OCI-LY3 (cell line): Measurements from ENCODE around the gene SPOCK1.

Source experiments
- H2AFZ ChIP-seq: fragments of 200-600, 300-600 bp; shearing (Covaris generic); 2 replicates; pipeline ENCODE4 v1.6.0; 2014; ENCODE audit warnings: antibody characterized with exemption, low read depth, low read length
- H3K27ac ChIP-seq: fragments of 200-600, 300-600 bp; sonication (generic); 2 replicates; pipeline ENCODE4 v1.5.1; 2014; ENCODE audit warnings: mild to moderate bottlenecking, low read length, moderate library complexity, mixed read lengths
- H3K27me3 ChIP-seq: fragments of 200-600, 300-600 bp; sonication (generic); 2 replicates; pipeline ENCODE4 v1.6.1; 2014; ENCODE audit warnings: low read depth, low read length, mixed read lengths
- H3K36me3 ChIP-seq: fragments of 200-600, 300-600 bp; sonication (generic); replicated peaks from 2 replicates; pipeline ENCODE3; 2014; ENCODE audit warnings: low read depth, low read length, mixed read lengths
- H3K4me1 ChIP-seq: fragments of 300-600, 200-600 bp; sonication (generic); 2 replicates; pipeline ENCODE4 v1.6.1; 2014; ENCODE audit warnings: low read length, mixed read lengths
- H3K4me2 ChIP-seq: fragments of 200-600, 300-600 bp; sonication (generic); 2 replicates; pipeline ENCODE4 v1.6.1; 2014; ENCODE audit warnings: low read length, mixed read lengths
- H3K4me3 ChIP-seq: fragments of 300-600, 200-600 bp; sonication (generic); 2 replicates; pipeline ENCODE4 v1.5.1; 2014; ENCODE audit warnings: antibody characterized with exemption, mild to moderate bottlenecking, low read length, moderate library complexity
- H3K79me2 ChIP-seq: fragments of 300-600, 200-600 bp; shearing (Covaris generic); 2 replicates; pipeline ENCODE4 v1.6.1; 2014; ENCODE audit warnings: mild to moderate bottlenecking, low read length, mixed read lengths
- H3K9ac ChIP-seq: fragments of 300-600, 200-600 bp; shearing (Covaris generic); 2 replicates; pipeline ENCODE4 v1.6.0; 2014; ENCODE audit warnings: mild to moderate bottlenecking, low read length, moderate library complexity
- H3K9me3 ChIP-seq: fragments of 200-600, 300-600 bp; shearing (Covaris generic); 2 replicates; pipeline ENCODE4 v1.6.1; 2014; ENCODE audit warnings: low read length, mixed read lengths; ENCODE audit not compliant: insufficient read depth
- H4K20me1 ChIP-seq: fragments of 200-600, 300-600 bp; sonication (generic); 2 replicates; pipeline ENCODE4 v1.6.1; 2016; ENCODE audit warnings: low read length, mixed read lengths; ENCODE audit not compliant: insufficient read depth
- EZH2phosphoT487 ChIP-seq: fragments of 200-600 bp; shearing (Covaris generic); IDR thresholded peaks from 2 replicates; pipeline ENCODE4 v1.6.1; 2018; ENCODE audit warnings: antibody characterized with exemption, mixed run types, low read depth
- TF ChIP-seq, protein P1 (sequence below): fragments of 200-600, 300-600 bp; sonication (generic); IDR thresholded peaks from 2 replicates; pipeline ENCODE4 v1.5.1; 2014; ENCODE audit warnings: antibody characterized with exemption, low read length, low read depth

SPOCK1 gene

DNA sequence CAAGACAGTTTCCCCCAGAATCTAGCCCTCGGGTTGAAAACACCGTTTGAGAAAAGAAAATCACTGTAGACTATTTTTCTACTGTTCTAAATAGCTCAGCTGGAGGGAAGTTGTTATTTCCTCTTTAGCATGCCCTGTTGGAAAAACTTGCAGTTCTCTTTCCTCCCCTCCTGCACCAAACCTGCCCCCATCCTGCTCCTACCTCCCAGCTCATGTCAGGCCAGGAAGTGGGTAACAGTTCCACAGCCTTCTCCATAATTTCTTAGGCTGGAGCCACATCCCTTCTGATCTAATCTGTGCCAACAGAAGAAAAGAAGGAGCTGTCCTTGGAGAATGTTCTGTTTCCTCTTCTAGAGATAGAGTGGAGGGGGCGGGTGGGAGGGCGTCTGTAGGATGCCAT is 437.7 kb downstream of the SPOCK1 start:
- no peaks in the 10 kb centered on the region for H3K36me3 ChIP-seq
- TF ChIP-seq EZH2phosphoT487: no peak
- TF ChIP-seq, protein P1, sequence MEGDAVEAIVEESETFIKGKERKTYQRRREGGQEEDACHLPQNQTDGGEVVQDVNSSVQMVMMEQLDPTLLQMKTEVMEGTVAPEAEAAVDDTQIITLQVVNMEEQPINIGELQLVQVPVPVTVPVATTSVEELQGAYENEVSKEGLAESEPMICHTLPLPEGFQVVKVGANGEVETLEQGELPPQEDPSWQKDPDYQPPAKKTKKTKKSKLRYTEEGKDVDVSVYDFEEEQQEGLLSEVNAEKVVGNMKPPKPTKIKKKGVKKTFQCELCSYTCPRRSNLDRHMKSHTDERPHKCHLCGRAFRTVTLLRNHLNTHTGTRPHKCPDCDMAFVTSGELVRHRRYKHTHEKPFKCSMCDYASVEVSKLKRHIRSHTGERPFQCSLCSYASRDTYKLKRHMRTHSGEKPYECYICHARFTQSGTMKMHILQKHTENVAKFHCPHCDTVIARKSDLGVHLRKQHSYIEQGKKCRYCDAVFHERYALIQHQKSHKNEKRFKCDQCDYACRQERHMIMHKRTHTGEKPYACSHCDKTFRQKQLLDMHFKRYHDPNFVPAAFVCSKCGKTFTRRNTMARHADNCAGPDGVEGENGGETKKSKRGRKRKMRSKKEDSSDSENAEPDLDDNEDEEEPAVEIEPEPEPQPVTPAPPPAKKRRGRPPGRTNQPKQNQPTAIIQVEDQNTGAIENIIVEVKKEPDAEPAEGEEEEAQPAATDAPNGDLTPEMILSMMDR: no peak
- no peaks in the 10 kb centered on the region for H3K4me1 ChIP-seq
- no peaks in the 10 kb centered on the region for H3K79me2 ChIP-seq
- H3K27ac ChIP-seq: no peak overlapping the region
- H3K4me3 ChIP-seq: no peak overlapping the region
- no peaks in the 10 kb centered on the region for H4K20me1 ChIP-seq
- no peak overlapping the region for H3K4me2 ChIP-seq
- H2AFZ ChIP-seq: no peak overlapping the region
- no peaks in the 10 kb centered on the region for H3K9me3 ChIP-seq
- H3K27me3 ChIP-seq: no peaks in the 10 kb centered on the region
- no peak overlapping the region for H3K9ac ChIP-seq

DNA sequence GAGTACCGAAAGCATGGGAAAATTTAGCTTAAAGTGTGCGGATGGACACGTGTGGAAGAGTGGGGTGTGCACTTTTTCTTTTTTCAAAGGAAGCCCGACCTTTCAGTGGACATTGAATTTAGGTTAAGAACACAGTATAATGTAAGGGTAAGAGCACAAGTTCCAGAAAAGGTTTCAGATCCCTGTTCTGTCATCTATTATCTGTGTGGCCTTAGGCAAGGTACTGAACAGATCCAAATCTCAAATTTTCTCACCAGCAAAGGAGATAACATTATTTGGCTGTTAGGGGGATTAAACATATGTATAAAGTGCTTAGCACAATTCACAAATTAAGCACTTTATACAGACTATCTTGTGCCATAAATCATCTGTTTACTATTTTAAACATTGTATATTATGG is 441.0 kb downstream of the SPOCK1 start:
- no peaks in the 10 kb centered on the region for H3K36me3 ChIP-seq
- no peaks in the 10 kb centered on the region for H3K79me2 ChIP-seq
- TF ChIP-seq EZH2phosphoT487: no peak
- TF ChIP-seq, protein P1: no peak
- H3K27me3 ChIP-seq: no peaks in the 10 kb centered on the region
- no peak overlapping the region for H3K4me3 ChIP-seq
- H3K4me1 ChIP-seq: no peaks in the 10 kb centered on the region
- no peaks in the 10 kb centered on the region for H3K9me3 ChIP-seq
- no peak overlapping the region for H3K4me2 ChIP-seq
- H3K27ac ChIP-seq: no peak overlapping the region
- no peaks in the 10 kb centered on the region for H4K20me1 ChIP-seq
- no peak overlapping the region for H2AFZ ChIP-seq
- no peak overlapping the region for H3K9ac ChIP-seq

DNA sequence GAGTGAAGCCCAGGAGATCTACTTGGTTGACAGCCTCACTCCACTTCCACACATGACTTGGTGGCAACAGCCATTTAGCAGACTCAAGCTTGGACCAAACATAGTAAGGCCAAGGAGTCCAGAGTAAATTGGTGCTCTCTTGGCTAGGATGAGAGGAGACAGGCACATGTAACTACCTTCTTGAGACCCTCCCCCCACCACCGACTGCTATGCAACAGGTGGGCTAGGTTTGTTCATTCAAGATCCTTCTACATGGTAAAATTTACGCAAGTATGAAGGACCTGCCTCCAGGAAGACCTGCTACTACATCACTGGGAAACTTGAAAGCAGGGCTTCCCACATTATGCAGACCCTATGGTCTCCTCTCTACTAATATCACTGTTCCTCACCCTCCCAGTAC is 442.4 kb downstream of the SPOCK1 start:
- no peak for TF ChIP-seq EZH2phosphoT487
- TF ChIP-seq, protein P1: no peak
- H2AFZ ChIP-seq: no peak overlapping the region
- no peaks in the 10 kb centered on the region for H4K20me1 ChIP-seq
- no peak overlapping the region for H3K4me2 ChIP-seq
- no peaks in the 10 kb centered on the region for H3K79me2 ChIP-seq
- H3K27me3 ChIP-seq: no peaks in the 10 kb centered on the region
- no peak overlapping the region for H3K4me3 ChIP-seq
- H3K9me3 ChIP-seq: no peaks in the 10 kb centered on the region
- H3K4me1 ChIP-seq: no peaks in the 10 kb centered on the region
- no peak overlapping the region for H3K27ac ChIP-seq
- no peaks in the 10 kb centered on the region for H3K36me3 ChIP-seq
- no peak overlapping the region for H3K9ac ChIP-seq

DNA sequence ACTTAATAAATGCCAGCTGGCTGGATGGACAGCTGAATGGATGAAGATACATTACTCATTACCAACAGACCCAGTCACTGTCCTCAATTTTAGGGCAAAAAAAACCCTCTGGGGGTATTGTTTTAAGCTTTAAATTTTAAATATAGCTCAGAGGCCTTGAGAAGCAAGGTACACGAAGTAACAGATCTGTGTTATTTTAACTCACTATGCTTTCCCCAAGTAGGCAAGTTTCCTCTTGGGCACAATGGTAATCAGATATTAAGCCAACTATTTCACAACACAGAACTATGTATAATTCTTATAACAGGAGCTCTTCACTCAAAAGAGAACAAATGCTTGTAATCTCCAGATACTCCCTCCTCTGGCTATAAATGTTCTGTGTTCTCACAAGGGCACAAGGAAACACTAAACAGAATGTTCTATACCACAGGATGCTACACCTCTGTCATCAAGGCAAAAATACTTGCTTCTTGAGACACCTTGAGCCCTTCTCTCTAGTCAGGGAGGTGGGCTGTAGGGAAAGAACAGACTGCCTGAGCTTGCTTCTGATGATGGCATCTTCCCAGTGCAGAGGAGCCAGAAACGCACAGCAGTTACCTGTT is 443.8 kb downstream of the SPOCK1 start:
- no peaks in the 10 kb centered on the region for H3K79me2 ChIP-seq
- no peak overlapping the region for H2AFZ ChIP-seq
- H3K4me1 ChIP-seq: no peaks in the 10 kb centered on the region
- H3K27me3 ChIP-seq: no peaks in the 10 kb centered on the region
- no peak overlapping the region for H3K4me3 ChIP-seq
- H3K27ac ChIP-seq: no peak overlapping the region
- H3K9me3 ChIP-seq: no peaks in the 10 kb centered on the region
- no peak overlapping the region for H3K9ac ChIP-seq
- H3K36me3 ChIP-seq: no peaks in the 10 kb centered on the region
- no peak overlapping the region for H3K4me2 ChIP-seq
- no peaks in the 10 kb centered on the region for H4K20me1 ChIP-seq
- TF ChIP-seq, protein P1: no peak
